Endothelial cell of umbilical vein (primary cell): Measurements from ENCODE around the gene CDIP1.

Source experiments
- CTCF ChIP-seq, 2 donors: IDR thresholded peaks; 1 replicate in 1 of 2; 2 replicates in 1 of 2; pipeline ENCODE4 v1.5.1; 2011; ENCODE audit warnings: low read length in 2 of 2, mild to moderate bottlenecking in 2 of 2, moderate library complexity in 2 of 2, control low read depth in 1 of 2, inconsistent platforms in 1 of 2, low read depth in 1 of 2; ENCODE audit not compliant: insufficient read depth in 1 of 2; ENCODE audit errors: extremely low read depth in 1 of 2
- EZH2 ChIP-seq: IDR thresholded peaks from 2 replicates; pipeline ENCODE4 v1.6.1; 2012; ENCODE audit warnings: borderline replicate concordance, low read depth, mild to moderate bottlenecking, moderate library complexity, low read length, inconsistent platforms; ENCODE audit not compliant: severe bottlenecking
- FOS ChIP-seq: IDR thresholded peaks from 2 replicates; pipeline ENCODE4 v1.6.1; 2011; ENCODE audit warnings: mild to moderate bottlenecking, low read length, moderate library complexity, borderline replicate concordance; ENCODE audit not compliant: insufficient read depth
- JUN ChIP-seq: IDR thresholded peaks from 2 replicates; pipeline ENCODE4 v1.6.1; 2011; ENCODE audit warnings: borderline replicate concordance, low read depth; ENCODE audit not compliant: insufficient read length, insufficient read depth
- MAX ChIP-seq: IDR thresholded peaks from 2 replicates; pipeline ENCODE4 v1.6.1; 2011; ENCODE audit not compliant: insufficient read depth, insufficient read length
- POLR2A ChIP-seq: IDR thresholded peaks from 2 replicates; pipeline ENCODE4 v1.6.1; 2012; ENCODE audit warnings: low read depth, mild to moderate bottlenecking, control low read depth, low read length
- POLR2AphosphoS5 ChIP-seq: IDR thresholded peaks from 2 replicates; pipeline ENCODE4 v1.6.1; 2012; ENCODE audit warnings: low read depth, mild to moderate bottlenecking, control low read depth, low read length, moderate library complexity; ENCODE audit not compliant: insufficient read depth

GRCh38 chr16:4556580-4556979 lies 18.0 kb upstream of the CDIP1 start:
- TF ChIP-seq FOS (no peak), CTCF (IDR thresholded peaks at IDR 0.05; ENCODE audit: extremely low read depth in 1 of 2, insufficient read depth in 1 of 2, low read depth in 1 of 2, low read length in 2 of 2) (no peak), MAX (no peak), EZH2 (no peak), POLR2A (no peak), POLR2AphosphoS5 (no peak), JUN (no peak)
